ENCODE data around the gene CHCHD3.

Gene CHCHD3

GRCh38 chr7:132779164-132779563, 302.7 kb downstream of the CHCHD3 start:
- TF ChIP-seq REST (IDR thresholded peaks at IDR 0.05; ENCODE audit: insufficient read depth in 1 of 2, low read depth in 2 of 2, low read length in 2 of 2): no peak
- no peak for TF ChIP-seq FOXP2 (optimal IDR thresholded peaks at IDR 0.05; ENCODE audit: borderline replicate concordance, extremely low read depth, extremely low read length, insufficient read depth)
- TF ChIP-seq TAF1 (IDR thresholded peaks at IDR 0.05; ENCODE audit: borderline replicate concordance, insufficient read depth, low read length): no peak
- no peak for TF ChIP-seq POLR2AphosphoS5 (IDR thresholded peaks at IDR 0.05; ENCODE audit: low read depth, low read length)
- TF ChIP-seq SIN3A (IDR thresholded peaks at IDR 0.05; ENCODE audit: borderline replicate concordance, insufficient read depth, low read length): no peak

- no peak for TF ChIP-seq REST (IDR thresholded peaks at IDR 0.05; ENCODE audit: insufficient read depth in 1 of 2, low read depth in 2 of 2, low read length in 2 of 2)
- no peak for TF ChIP-seq SIN3A (IDR thresholded peaks at IDR 0.05; ENCODE audit: borderline replicate concordance, insufficient read depth, low read length)
- TF ChIP-seq TAF1 (IDR thresholded peaks at IDR 0.05; ENCODE audit: borderline replicate concordance, insufficient read depth, low read length): no peak
- no peak for TF ChIP-seq POLR2AphosphoS5 (IDR thresholded peaks at IDR 0.05; ENCODE audit: low read depth, low read length)
- no peak for TF ChIP-seq FOXP2 (optimal IDR thresholded peaks at IDR 0.05; ENCODE audit: borderline replicate concordance, extremely low read depth, extremely low read length, insufficient read depth)
Observed at GRCh38 chr7:132778761-132779160, 303.1 kb downstream of the CHCHD3 start.

GRCh38 chr7:132777956-132778355, 303.9 kb downstream of the CHCHD3 start:
- no peak for TF ChIP-seq POLR2AphosphoS5 (IDR thresholded peaks at IDR 0.05; ENCODE audit: low read depth, low read length)
- TF ChIP-seq REST (IDR thresholded peaks at IDR 0.05; ENCODE audit: insufficient read depth in 1 of 2, low read depth in 2 of 2, low read length in 2 of 2): no peak
- TF ChIP-seq SIN3A (IDR thresholded peaks at IDR 0.05; ENCODE audit: borderline replicate concordance, insufficient read depth, low read length): no peak
- no peak for TF ChIP-seq TAF1 (IDR thresholded peaks at IDR 0.05; ENCODE audit: borderline replicate concordance, insufficient read depth, low read length)
- no peak for TF ChIP-seq FOXP2 (optimal IDR thresholded peaks at IDR 0.05; ENCODE audit: borderline replicate concordance, extremely low read depth, extremely low read length, insufficient read depth)

- TF ChIP-seq REST (IDR thresholded peaks at IDR 0.05; ENCODE audit: insufficient read depth in 1 of 2, low read depth in 2 of 2, low read length in 2 of 2) (no peak), SIN3A (IDR thresholded peaks at IDR 0.05; ENCODE audit: borderline replicate concordance, insufficient read depth, low read length) (no peak), FOXP2 (optimal IDR thresholded peaks at IDR 0.05; ENCODE audit: borderline replicate concordance, extremely low read depth, extremely low read length, insufficient read depth) (no peak), TAF1 (IDR thresholded peaks at IDR 0.05; ENCODE audit: borderline replicate concordance, insufficient read depth, low read length) (no peak), POLR2AphosphoS5 (IDR thresholded peaks at IDR 0.05; ENCODE audit: low read depth, low read length) (no peak)
Observed at GRCh38 chr7:132777414-132777813, 304.5 kb downstream of the CHCHD3 start.
